GF-D8 (cell line): ENCODE measurements around the gene AKIRIN2.

Experiments used
- DNase-seq: peaks from one replicate; lab custom pipeline; 2025; lab: John Stamatoyannopoulos, UW

Gene AKIRIN2

GRCh38 chr6:87701676-87702588, at the start of gene AKIRIN2:
Gene AKIRIN2, minus strand, starts transcription at chr6:87702233. Its CDS starts 549 bp downstream, at chr6:87701684.
- DNase-seq: peak; percentile 98

- no peak for DNase-seq
Measured at GRCh38 chr6:87747646-87748045, 45.6 kb upstream of the AKIRIN2 start.

- DNase-seq: no peak
Measured at GRCh38 chr6:87745966-87746721, 44.1 kb upstream of the AKIRIN2 start.

GRCh38 chr6:87743454-87743853, 41.4 kb upstream of the AKIRIN2 start:
- DNase-seq: no peak

GRCh38 chr6:87742106-87742505, 40.1 kb upstream of the AKIRIN2 start:
- peak; percentile 30 for DNase-seq

- peak; percentile 16 for DNase-seq
Measured at GRCh38 chr6:87741001-87741650, 39.1 kb upstream of the AKIRIN2 start.

GRCh38 chr6:87738744-87739143, 36.7 kb upstream of the AKIRIN2 start:
- no peak for DNase-seq

- no peak for DNase-seq
Measured at GRCh38 chr6:87738000-87738399, 36.0 kb upstream of the AKIRIN2 start.

- no peak for DNase-seq
Measured at GRCh38 chr6:87736809-87737540, 34.9 kb upstream of the AKIRIN2 start.

GRCh38 chr6:87731818-87732661, 30.0 kb upstream of the AKIRIN2 start:
- peak; percentile 98 for DNase-seq

- DNase-seq: no peak
Measured at GRCh38 chr6:87731080-87731479, 29.0 kb upstream of the AKIRIN2 start.

- no peak for DNase-seq
Measured at GRCh38 chr6:87729965-87730719, 28.1 kb upstream of the AKIRIN2 start.

GRCh38 chr6:87728706-87729105, 26.7 kb upstream of the AKIRIN2 start:
- DNase-seq: no peak

GRCh38 chr6:87724983-87725811, 23.2 kb upstream of the AKIRIN2 start:
- DNase-seq: no peak

GRCh38 chr6:87723170-87724078, 21.4 kb upstream of the AKIRIN2 start:
- DNase-seq: peak; percentile 49

GRCh38 chr6:87722540-87723169, 20.6 kb upstream of the AKIRIN2 start:
- DNase-seq: no peak

GRCh38 chr6:87721311-87721710, 19.3 kb upstream of the AKIRIN2 start:
- no peak for DNase-seq
